HCT116 (cell line): ENCODE measurements around the gene ABHD17C. TPM values are rescaled to one million over a fixed set of nuclear protein-coding genes. Genes with fewer than 3 reads are reported as not detected.

Experiments used
- ATAC-seq: fragments of 200-7000 bp; cut with Tn5 transposase; 2 replicates; pipeline ENCODE4 v1.9.1; 2020; ENCODE audit warnings: mild to moderate bottlenecking, moderate library complexity
- BruUV-seq: library from RNA; stranded (reverse); fragments of 400-500 nt; replicated peaks from 2 replicates; lab custom pipeline; 2021; lab: Mats Ljungman, UMichigan
- CTCF ChIA-PET: fragments of 300-600 bp; sonication (Branson Sonifier 250); formaldehyde crosslinking; loops from one replicate; lab custom pipeline; 2021; ENCODE audit warnings: antibody characterized with exemption; lab: Charles Lee
- POLR2A ChIA-PET: fragments of 300-600, 350-600 bp; sonication (Branson Sonifier 250); formaldehyde crosslinking; loops from one replicate; lab custom pipeline; 2021; ENCODE audit warnings: antibody characterized with exemption; lab: Charles Lee
- RAD21 ChIA-PET, 2 experiments: fragments of 300-600 bp; sonication (Branson Sonifier 250); formaldehyde crosslinking; loops; one replicate each; lab custom pipeline; 2023; ENCODE audit warnings: low total read pairs in 2 of 2; ENCODE audit not compliant: uncharacterized antibody in 2 of 2, unreplicated experiment in 2 of 2, low non-redundant PET in 1 of 2; lab: Charles Lee
- DNase-seq: peaks from one replicate; pipeline ENCODE4 v3.0.0-alpha.2; 2010; ENCODE audit warnings: low read depth, low spot score
- H2AFZ ChIP-seq: fragments of 200-600 bp; shearing (Covaris generic), sonication (generic); 2 replicates; pipeline ENCODE4 v1.6.1; 2017; ENCODE audit warnings: low read depth, mixed run types, mixed read lengths, antibody characterized with exemption, low read length; ENCODE audit not compliant: poor library complexity, severe bottlenecking
- H3K27ac ChIP-seq: 2 replicates; pipeline ENCODE4 v1.5.1; 2012; ENCODE audit warnings: low read depth, low read length
- H3K27me3 ChIP-seq: fragments of 200-600 bp; sonication (generic); 2 replicates; pipeline ENCODE4 v1.6.1; 2016; ENCODE audit warnings: mixed run types, low read length, mixed read lengths; ENCODE audit not compliant: insufficient read depth
- H3K36me3 ChIP-seq, 2 experiments: fragments of 200-500 bp in 1 of 2; fragments of 200-600 bp in 1 of 2; sonication (Bioruptor generic) in 1 of 2; sonication (generic) in 1 of 2; 2 replicates each; pipeline versions ENCODE4 v1.5.1 to v1.6.1; 2014 to 2016; ENCODE audit warnings: low read length in 2 of 2, inconsistent platforms in 1 of 2, mixed read lengths in 1 of 2, mixed run types in 1 of 2; ENCODE audit not compliant: insufficient read depth in 2 of 2, control insufficient read depth in 1 of 2
- H3K4me1 ChIP-seq, 2 experiments: fragments of 200-600 bp in 1 of 2; sonication (generic) in 1 of 2; 2 replicates each; pipeline versions ENCODE4 v1.5.1 to v1.6.1; 2012 to 2017; ENCODE audit warnings: low read length in 2 of 2, inconsistent platforms in 1 of 2, mild to moderate bottlenecking in 1 of 2, mixed read lengths in 1 of 2, mixed run types in 1 of 2, moderate library complexity in 1 of 2; ENCODE audit not compliant: insufficient read depth in 2 of 2, control insufficient read depth in 1 of 2
- H3K4me2 ChIP-seq: fragments of 200-600 bp; sonication (generic); 2 replicates; pipeline ENCODE4 v1.6.1; 2017; ENCODE audit warnings: mixed run types, low read length, mixed read lengths
- H3K4me3 ChIP-seq, 2 experiments: fragments of 200-600 bp in 1 of 2; sonication (generic) in 1 of 2; replicated peaks in 1 of 2; 2 replicates each; pipeline ENCODE4 v1.5.1; 2011 to 2016; ENCODE audit warnings: low read length in 2 of 2, control low read depth in 1 of 2, low read depth in 1 of 2, mild to moderate bottlenecking in 1 of 2, mixed read lengths in 1 of 2, mixed run types in 1 of 2
- H3K79me2 ChIP-seq: fragments of 200-600 bp; sonication (generic); 2 replicates; pipeline ENCODE4 v1.6.1; 2017; ENCODE audit warnings: mild to moderate bottlenecking, mixed run types, low read length, moderate library complexity, mixed read lengths; ENCODE audit not compliant: insufficient read depth
- H3K9ac ChIP-seq: fragments of 200-600 bp; sonication (generic); 2 replicates; pipeline ENCODE4 v1.6.1; 2016; ENCODE audit warnings: low read length, mixed read lengths
- H3K9me2 ChIP-seq: fragments of 200-600 bp; sonication (generic), shearing (Covaris generic); 2 replicates; pipeline ENCODE4 v1.6.1; 2017; ENCODE audit warnings: mixed run types, mild to moderate bottlenecking, moderate library complexity; ENCODE audit not compliant: insufficient read depth
- H3K9me3 ChIP-seq, 2 experiments: fragments of 200-500 bp in 1 of 2; fragments of 200-600 bp in 1 of 2; sonication (Bioruptor generic) in 1 of 2; sonication (generic) in 1 of 2; 2 replicates each; pipeline ENCODE4 v1.6.1; 2014 to 2017; ENCODE audit warnings: low read length in 2 of 2, mixed read lengths in 2 of 2, inconsistent platforms in 1 of 2, low read depth in 1 of 2, mild to moderate bottlenecking in 1 of 2, mixed run types in 1 of 2, moderate library complexity in 1 of 2; ENCODE audit not compliant: control insufficient read depth in 1 of 2, insufficient read depth in 1 of 2
- H4K20me1 ChIP-seq: fragments of 200-600 bp; sonication (generic), shearing (Covaris generic); 2 replicates; pipeline ENCODE4 v1.6.1; 2017; ENCODE audit warnings: mixed run types, mild to moderate bottlenecking, moderate library complexity; ENCODE audit not compliant: insufficient read depth
- EGR1 ChIP-seq: IDR thresholded peaks from 2 replicates; pipeline ENCODE4 v1.6.1; 2012; ENCODE audit warnings: low read depth
- EZH2phosphoT487 ChIP-seq: fragments of 200-600 bp; IDR thresholded peaks from 2 replicates; pipeline ENCODE4 v1.6.1; 2018; ENCODE audit warnings: antibody characterized with exemption, borderline replicate concordance
- POLR2A ChIP-seq: IDR thresholded peaks from 2 replicates; pipeline ENCODE4 v1.7.0; 2011; ENCODE audit warnings: borderline replicate concordance; ENCODE audit not compliant: insufficient read depth, insufficient read length; ENCODE audit errors: extremely low read depth
- RAD21 ChIP-seq: IDR thresholded peaks from 2 replicates; pipeline ENCODE4 v1.6.1; 2012; ENCODE audit warnings: low read depth, mild to moderate bottlenecking
- SP1 ChIP-seq: IDR thresholded peaks from 2 replicates; pipeline ENCODE4 v1.6.1; 2012; ENCODE audit warnings: low read depth
- ZNF274 ChIP-seq: fragments of 200-500 bp; sonication (Bioruptor generic); IDR thresholded peaks from 2 replicates; pipeline ENCODE4 v1.6.1; 2014; ENCODE audit warnings: mild to moderate bottlenecking, low read depth, low read length, inconsistent platforms
- intact Hi-C: fragments of 100-400 bp; cut with micrococcal nuclease; formaldehyde crosslinking; loops from 2 replicates; pipeline ENCODE4 v1.10.0; 2022
- total RNA-seq: library from RNA; stranded (reverse); gene quantifications from one replicate; pipeline ENCODE4 v1.2.1, GENCODE V29; 2021; ENCODE audit not compliant: unreplicated experiment
- TF ChIP-seq, protein P1 (sequence below): IDR thresholded peaks from 2 replicates; pipeline ENCODE4 v1.6.1; 2012; ENCODE audit warnings: low read depth
- TF ChIP-seq, protein P2 (sequence below): IDR thresholded peaks from 2 replicates; pipeline ENCODE4 v1.6.1; 2012
- TF ChIP-seq, protein P3 (sequence below), 3 experiments: fragments of 200-600 bp in 1 of 3; sonication (generic) in 1 of 3; IDR thresholded peaks in 2 of 3; conservative IDR thresholded peaks in 1 of 3; 2 replicates each; pipeline ENCODE4 v1.5.1; 2012 to 2017; ENCODE audit warnings: low read depth in 2 of 3, low read length in 2 of 3, antibody characterized with exemption in 1 of 3, borderline replicate concordance in 1 of 3, control low read depth in 1 of 3, mild to moderate bottlenecking in 1 of 3, mixed read lengths in 1 of 3, mixed run types in 1 of 3, moderate library complexity in 1 of 3; ENCODE audit not compliant: insufficient read depth in 1 of 3
- TF ChIP-seq, protein P4 (sequence below): IDR thresholded peaks from 2 replicates; pipeline ENCODE4 v1.6.1; 2012

Gene ABHD17C
- total RNA-seq, 1 experiment from 2014 or later, result 27.9 TPM

DNA sequence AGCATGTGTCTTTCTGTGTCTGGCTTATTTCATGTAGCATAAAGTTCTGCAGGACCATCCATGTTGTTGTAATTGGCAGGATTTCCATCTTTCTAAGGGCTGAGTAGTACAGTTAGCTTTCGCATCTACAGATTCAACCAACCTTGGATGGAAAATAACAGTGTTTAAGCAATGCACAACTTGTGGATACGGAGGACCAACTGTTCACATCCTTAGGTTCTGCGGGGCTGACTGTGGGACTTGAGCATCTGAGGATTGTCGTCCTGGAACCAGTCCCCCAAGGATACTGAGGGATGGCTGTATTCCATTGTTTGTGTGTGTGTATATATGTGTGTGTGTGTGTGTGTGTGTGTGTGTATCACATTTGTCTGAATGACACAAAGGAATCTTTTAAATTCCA, 27.7 kb downstream of the ABHD17C start:
- ChIA-PET POLR2A (no interaction called here), CTCF (no interaction called here), RAD21 (no interaction called here)
- H3K27me3 ChIP-seq, result no peaks in the 10 kb centered on the region
- no peaks in the 10 kb centered on the region for H3K9me3 ChIP-seq
- H3K4me2 ChIP-seq, result no peak overlapping the region
- no peak overlapping the region for H3K27ac ChIP-seq
- intact Hi-C loops, result no loop called here
- H4K20me1 ChIP-seq, result no peaks in the 10 kb centered on the region
- H3K9me2 ChIP-seq, result no peaks in the 10 kb centered on the region
- peaks cover 65% of the 10 kb centered on the region for H3K79me2 ChIP-seq
- DNase-seq (no peak), ATAC-seq (no peak)
- TF ChIP-seq, protein P1, sequence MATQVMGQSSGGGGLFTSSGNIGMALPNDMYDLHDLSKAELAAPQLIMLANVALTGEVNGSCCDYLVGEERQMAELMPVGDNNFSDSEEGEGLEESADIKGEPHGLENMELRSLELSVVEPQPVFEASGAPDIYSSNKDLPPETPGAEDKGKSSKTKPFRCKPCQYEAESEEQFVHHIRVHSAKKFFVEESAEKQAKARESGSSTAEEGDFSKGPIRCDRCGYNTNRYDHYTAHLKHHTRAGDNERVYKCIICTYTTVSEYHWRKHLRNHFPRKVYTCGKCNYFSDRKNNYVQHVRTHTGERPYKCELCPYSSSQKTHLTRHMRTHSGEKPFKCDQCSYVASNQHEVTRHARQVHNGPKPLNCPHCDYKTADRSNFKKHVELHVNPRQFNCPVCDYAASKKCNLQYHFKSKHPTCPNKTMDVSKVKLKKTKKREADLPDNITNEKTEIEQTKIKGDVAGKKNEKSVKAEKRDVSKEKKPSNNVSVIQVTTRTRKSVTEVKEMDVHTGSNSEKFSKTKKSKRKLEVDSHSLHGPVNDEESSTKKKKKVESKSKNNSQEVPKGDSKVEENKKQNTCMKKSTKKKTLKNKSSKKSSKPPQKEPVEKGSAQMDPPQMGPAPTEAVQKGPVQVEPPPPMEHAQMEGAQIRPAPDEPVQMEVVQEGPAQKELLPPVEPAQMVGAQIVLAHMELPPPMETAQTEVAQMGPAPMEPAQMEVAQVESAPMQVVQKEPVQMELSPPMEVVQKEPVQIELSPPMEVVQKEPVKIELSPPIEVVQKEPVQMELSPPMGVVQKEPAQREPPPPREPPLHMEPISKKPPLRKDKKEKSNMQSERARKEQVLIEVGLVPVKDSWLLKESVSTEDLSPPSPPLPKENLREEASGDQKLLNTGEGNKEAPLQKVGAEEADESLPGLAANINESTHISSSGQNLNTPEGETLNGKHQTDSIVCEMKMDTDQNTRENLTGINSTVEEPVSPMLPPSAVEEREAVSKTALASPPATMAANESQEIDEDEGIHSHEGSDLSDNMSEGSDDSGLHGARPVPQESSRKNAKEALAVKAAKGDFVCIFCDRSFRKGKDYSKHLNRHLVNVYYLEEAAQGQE, result no peak
- TF ChIP-seq, protein P2, sequence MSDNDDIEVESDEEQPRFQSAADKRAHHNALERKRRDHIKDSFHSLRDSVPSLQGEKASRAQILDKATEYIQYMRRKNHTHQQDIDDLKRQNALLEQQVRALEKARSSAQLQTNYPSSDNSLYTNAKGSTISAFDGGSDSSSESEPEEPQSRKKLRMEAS, result no peak
- no TSS peak for BruUV-seq
- H3K36me3 ChIP-seq, result peaks cover 0 to 7% of the 10 kb centered on the region in 2 experiments; a peak in 1 of 4 replicates
- no peak overlapping the region for H3K4me3 ChIP-seq
- no peak overlapping the region for H2AFZ ChIP-seq
- no peaks in the 10 kb centered on the region for H3K4me1 ChIP-seq
- no peak overlapping the region for H3K9ac ChIP-seq

DNA sequence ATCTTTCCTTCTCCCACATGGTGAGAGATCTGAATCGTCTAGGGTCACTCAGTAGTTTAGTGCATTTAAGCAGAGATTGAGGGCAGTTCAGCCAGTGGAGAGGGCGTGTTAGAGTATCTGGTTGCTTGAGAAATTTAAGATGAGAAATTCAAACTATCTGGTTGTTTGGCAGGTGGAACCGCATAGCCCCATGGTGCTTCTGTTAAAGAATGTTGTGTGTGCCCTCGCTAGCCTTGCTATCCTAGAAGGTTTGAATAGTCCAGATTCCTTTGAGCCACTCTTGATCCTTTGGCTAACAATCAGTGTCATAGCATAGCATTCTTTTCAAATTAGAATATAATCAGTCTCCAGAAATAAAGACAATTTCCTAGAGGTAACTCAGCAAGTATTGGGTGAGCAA, 32.1 kb downstream of the ABHD17C start:
- Histone ChIP-seq H3K4me2 (no peak overlapping the region), H3K9me2 (no peaks in the 10 kb centered on the region), H4K20me1 (no peaks in the 10 kb centered on the region), H2AFZ (no peak overlapping the region), H3K27me3 (no peaks in the 10 kb centered on the region), H3K4me3 (no peak overlapping the region), H3K36me3 (peaks cover 0 to 7% of the 10 kb centered on the region in 2 experiments; a peak in 1 of 4 replicates), H3K4me1 (no peaks in the 10 kb centered on the region), H3K9ac (no peak overlapping the region), H3K79me2 (peaks cover 77% of the 10 kb centered on the region), H3K9me3 (no peaks in the 10 kb centered on the region), H3K27ac (no peak overlapping the region)
- intact Hi-C loops, result no loop called here
- no peak for DNase-seq
- no peak for ATAC-seq
- BruUV-seq, result no TSS peak
- RAD21 ChIA-PET, result no interaction called here
- CTCF ChIA-PET, result no interaction called here
- POLR2A ChIA-PET, result no interaction called here
- TF ChIP-seq, protein P3, sequence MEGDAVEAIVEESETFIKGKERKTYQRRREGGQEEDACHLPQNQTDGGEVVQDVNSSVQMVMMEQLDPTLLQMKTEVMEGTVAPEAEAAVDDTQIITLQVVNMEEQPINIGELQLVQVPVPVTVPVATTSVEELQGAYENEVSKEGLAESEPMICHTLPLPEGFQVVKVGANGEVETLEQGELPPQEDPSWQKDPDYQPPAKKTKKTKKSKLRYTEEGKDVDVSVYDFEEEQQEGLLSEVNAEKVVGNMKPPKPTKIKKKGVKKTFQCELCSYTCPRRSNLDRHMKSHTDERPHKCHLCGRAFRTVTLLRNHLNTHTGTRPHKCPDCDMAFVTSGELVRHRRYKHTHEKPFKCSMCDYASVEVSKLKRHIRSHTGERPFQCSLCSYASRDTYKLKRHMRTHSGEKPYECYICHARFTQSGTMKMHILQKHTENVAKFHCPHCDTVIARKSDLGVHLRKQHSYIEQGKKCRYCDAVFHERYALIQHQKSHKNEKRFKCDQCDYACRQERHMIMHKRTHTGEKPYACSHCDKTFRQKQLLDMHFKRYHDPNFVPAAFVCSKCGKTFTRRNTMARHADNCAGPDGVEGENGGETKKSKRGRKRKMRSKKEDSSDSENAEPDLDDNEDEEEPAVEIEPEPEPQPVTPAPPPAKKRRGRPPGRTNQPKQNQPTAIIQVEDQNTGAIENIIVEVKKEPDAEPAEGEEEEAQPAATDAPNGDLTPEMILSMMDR (IDR thresholded peaks at IDR 0.05 in 2 of 3, conservative IDR thresholded peaks at IDR 0.05 in 1 of 3; ENCODE audit: borderline replicate concordance in 1 of 3, insufficient read depth in 1 of 3, low read depth in 2 of 3, low read length in 2 of 3), result no peak
- TF ChIP-seq EZH2phosphoT487 (no peak), EGR1 (no peak), SP1 (no peak), ZNF274 (no peak), RAD21 (no peak), POLR2A (no peak)
- TF ChIP-seq, protein P1, result no peak
- TF ChIP-seq, protein P4, sequence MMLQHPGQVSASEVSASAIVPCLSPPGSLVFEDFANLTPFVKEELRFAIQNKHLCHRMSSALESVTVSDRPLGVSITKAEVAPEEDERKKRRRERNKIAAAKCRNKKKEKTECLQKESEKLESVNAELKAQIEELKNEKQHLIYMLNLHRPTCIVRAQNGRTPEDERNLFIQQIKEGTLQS, result no peak
